Loucy (cell line): Measurements from ENCODE around the gene ABLIM2.

Experiments used
- H2AFZ ChIP-seq: fragments of 200-600 bp; sonication (generic); 2 replicates; pipeline ENCODE4 v1.6.0; 2016; ENCODE audit warnings: antibody characterized with exemption, mild to moderate bottlenecking, low read length, moderate library complexity
- H3F3A ChIP-seq: fragments of 200-600 bp; 2 replicates; pipeline ENCODE4 v1.6.0; 2016; ENCODE audit warnings: antibody characterized with exemption, low read depth, mild to moderate bottlenecking
- H3K27me3 ChIP-seq: fragments of 200-600 bp; sonication (generic); 2 replicates; pipeline ENCODE4 v1.6.1; 2014; ENCODE audit warnings: low read length, mild to moderate bottlenecking; ENCODE audit not compliant: insufficient read depth, poor library complexity, severe bottlenecking
- H3K36me3 ChIP-seq: fragments of 200-600 bp; sonication (generic); 2 replicates; pipeline ENCODE4 v1.6.1; 2016; ENCODE audit warnings: low read length; ENCODE audit not compliant: insufficient read depth
- H3K4me1 ChIP-seq: fragments of 200-600 bp; sonication (generic); 2 replicates; pipeline ENCODE4 v1.5.1; 2014; ENCODE audit warnings: low read length, mild to moderate bottlenecking; ENCODE audit not compliant: insufficient read depth, poor library complexity, severe bottlenecking
- H3K4me2 ChIP-seq: fragments of 200-600 bp; sonication (generic); 2 replicates; pipeline ENCODE4 v1.6.0; 2014; ENCODE audit warnings: antibody characterized with exemption, low read length, low read depth, mild to moderate bottlenecking; ENCODE audit not compliant: poor library complexity, severe bottlenecking
- H3K4me3 ChIP-seq: fragments of 200-600 bp; sonication (generic); 2 replicates; pipeline ENCODE4 v1.5.1; 2014; ENCODE audit warnings: low read length, mild to moderate bottlenecking, mixed read lengths; ENCODE audit not compliant: poor library complexity, severe bottlenecking
- H3K79me2 ChIP-seq: fragments of 200-600 bp; sonication (generic); 2 replicates; pipeline ENCODE4 v1.6.1; 2014; ENCODE audit warnings: low read length; ENCODE audit not compliant: insufficient read depth
- H3K9ac ChIP-seq: fragments of 200-600 bp; sonication (generic); 2 replicates; pipeline ENCODE4 v1.6.0; 2014; ENCODE audit warnings: mild to moderate bottlenecking, low read depth, low read length, moderate library complexity; ENCODE audit not compliant: poor library complexity, severe bottlenecking
- H3K9me2 ChIP-seq: fragments of 200-600 bp; sonication (generic); replicated peaks from 2 replicates; pipeline ENCODE4 v1.6.1; 2016; ENCODE audit warnings: low read depth, low read length, mixed read lengths
- H3K9me3 ChIP-seq: fragments of 200-600 bp; sonication (generic); 2 replicates; pipeline ENCODE4 v1.6.1; 2014; ENCODE audit warnings: mild to moderate bottlenecking, antibody characterized with exemption, low read length, low read depth; ENCODE audit not compliant: insufficient read depth
- H4K20me1 ChIP-seq: fragments of 200-600 bp; sonication (generic); 2 replicates; pipeline ENCODE4 v1.6.0; 2014; ENCODE audit warnings: antibody characterized with exemption, low read length, mild to moderate bottlenecking; ENCODE audit not compliant: insufficient read depth, poor library complexity, severe bottlenecking
- EZH2phosphoT487 ChIP-seq: fragments of 200-600 bp; IDR thresholded peaks from 2 replicates; pipeline ENCODE4 v1.6.1; 2018; ENCODE audit warnings: antibody characterized with exemption, mild to moderate bottlenecking, moderate library complexity, borderline replicate concordance
- TF ChIP-seq, protein P1 (sequence below): fragments of 200-600 bp; sonication (generic); conservative IDR thresholded peaks from 2 replicates; pipeline ENCODE4 v1.5.1; 2014; ENCODE audit warnings: mild to moderate bottlenecking, antibody characterized with exemption, low read length

The ABLIM2 gene

GRCh38 chr4:8040607-8041006, 118.0 kb downstream of the ABLIM2 start:
- TF ChIP-seq, protein P1, sequence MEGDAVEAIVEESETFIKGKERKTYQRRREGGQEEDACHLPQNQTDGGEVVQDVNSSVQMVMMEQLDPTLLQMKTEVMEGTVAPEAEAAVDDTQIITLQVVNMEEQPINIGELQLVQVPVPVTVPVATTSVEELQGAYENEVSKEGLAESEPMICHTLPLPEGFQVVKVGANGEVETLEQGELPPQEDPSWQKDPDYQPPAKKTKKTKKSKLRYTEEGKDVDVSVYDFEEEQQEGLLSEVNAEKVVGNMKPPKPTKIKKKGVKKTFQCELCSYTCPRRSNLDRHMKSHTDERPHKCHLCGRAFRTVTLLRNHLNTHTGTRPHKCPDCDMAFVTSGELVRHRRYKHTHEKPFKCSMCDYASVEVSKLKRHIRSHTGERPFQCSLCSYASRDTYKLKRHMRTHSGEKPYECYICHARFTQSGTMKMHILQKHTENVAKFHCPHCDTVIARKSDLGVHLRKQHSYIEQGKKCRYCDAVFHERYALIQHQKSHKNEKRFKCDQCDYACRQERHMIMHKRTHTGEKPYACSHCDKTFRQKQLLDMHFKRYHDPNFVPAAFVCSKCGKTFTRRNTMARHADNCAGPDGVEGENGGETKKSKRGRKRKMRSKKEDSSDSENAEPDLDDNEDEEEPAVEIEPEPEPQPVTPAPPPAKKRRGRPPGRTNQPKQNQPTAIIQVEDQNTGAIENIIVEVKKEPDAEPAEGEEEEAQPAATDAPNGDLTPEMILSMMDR, result no peak
- no peak for TF ChIP-seq EZH2phosphoT487
- Histone ChIP-seq H3K9ac (no peak overlapping the region), H3F3A (no peaks in the 10 kb centered on the region), H3K9me2 (no peaks in the 10 kb centered on the region), H3K79me2 (no peaks in the 10 kb centered on the region), H3K27me3 (no peaks in the 10 kb centered on the region), H3K4me2 (no peak overlapping the region), H3K9me3 (no peaks in the 10 kb centered on the region), H3K4me3 (no peak overlapping the region), H2AFZ (no peak overlapping the region), H3K36me3 (no peaks in the 10 kb centered on the region), H4K20me1 (no peaks in the 10 kb centered on the region), H3K4me1 (peaks cover 3% of the 10 kb centered on the region)

GRCh38 chr4:8039853-8040252, 118.8 kb downstream of the ABLIM2 start:
- Histone ChIP-seq H3K79me2 (no peaks in the 10 kb centered on the region), H3K9me3 (no peaks in the 10 kb centered on the region), H3K9me2 (no peaks in the 10 kb centered on the region), H3K36me3 (no peaks in the 10 kb centered on the region), H3K4me2 (no peak overlapping the region), H3K27me3 (no peaks in the 10 kb centered on the region), H3K4me1 (peaks cover 6% of the 10 kb centered on the region), H4K20me1 (no peaks in the 10 kb centered on the region), H2AFZ (no peak overlapping the region), H3K4me3 (no peak overlapping the region), H3K9ac (no peak overlapping the region), H3F3A (no peaks in the 10 kb centered on the region)
- TF ChIP-seq, protein P1, result no peak
- TF ChIP-seq EZH2phosphoT487, result no peak

DNA sequence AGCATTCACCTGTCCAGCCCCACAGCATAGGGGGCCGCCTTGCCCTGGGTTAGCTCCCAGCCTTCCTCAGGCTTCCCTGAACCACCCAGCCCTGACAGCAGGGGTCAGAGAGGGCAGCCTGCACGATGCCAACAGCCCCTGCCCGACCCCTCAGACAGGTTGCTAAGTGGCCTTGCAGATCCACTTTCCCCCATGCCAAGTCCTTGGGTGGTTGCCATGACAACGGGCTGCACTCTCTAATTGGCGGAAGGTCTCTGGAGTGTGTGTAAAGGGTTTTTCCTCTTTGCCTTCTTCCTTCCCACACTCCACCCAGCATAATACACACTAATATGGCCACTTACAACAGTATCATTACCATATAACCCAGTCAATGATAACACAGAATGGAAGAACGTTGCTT, 119.3 kb downstream of the ABLIM2 start:
- H3K9me3 ChIP-seq, result no peaks in the 10 kb centered on the region
- H3K4me2 ChIP-seq, result no peak overlapping the region
- no peaks in the 10 kb centered on the region for H3K36me3 ChIP-seq
- no peaks in the 10 kb centered on the region for H3F3A ChIP-seq
- no peak overlapping the region for H3K9ac ChIP-seq
- no peaks in the 10 kb centered on the region for H3K9me2 ChIP-seq
- no peaks in the 10 kb centered on the region for H4K20me1 ChIP-seq
- no peak overlapping the region for H2AFZ ChIP-seq
- no peaks in the 10 kb centered on the region for H3K79me2 ChIP-seq
- H3K4me3 ChIP-seq, result no peak overlapping the region
- no peaks in the 10 kb centered on the region for H3K27me3 ChIP-seq
- H3K4me1 ChIP-seq, result peaks cover 6% of the 10 kb centered on the region
- no peak for TF ChIP-seq EZH2phosphoT487
- TF ChIP-seq, protein P1, result no peak
